ENCODE data around the gene ANKRD34A. TPM values are rescaled to one million over a fixed set of nuclear protein-coding genes. Genes with fewer than 3 reads are reported as not detected.

The ANKRD34A gene
- total RNA-seq, 1 experiment from 2014 or later: 0.22 TPM

DNA sequence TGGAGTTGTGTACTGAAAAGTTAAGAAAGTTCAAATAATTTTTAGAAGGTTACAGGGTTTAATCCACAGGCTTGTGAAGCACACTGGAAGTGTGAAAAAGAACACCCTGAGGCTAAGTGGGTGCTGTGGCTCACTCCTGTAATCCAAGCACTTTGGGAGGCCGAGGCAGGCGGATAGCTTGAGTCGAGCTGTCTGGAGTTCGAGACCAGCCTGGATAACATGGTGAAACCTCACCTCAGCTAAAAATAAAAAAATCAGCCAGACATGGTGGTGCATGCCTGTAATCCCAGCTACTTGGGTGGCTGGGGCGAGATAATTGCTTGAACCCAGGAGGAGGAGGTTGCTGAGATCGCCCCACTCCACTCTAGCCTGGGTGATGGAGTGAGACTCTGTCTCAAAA lies 22.2 kb upstream of the ANKRD34A start (continued):
- TF ChIP-seq, protein P1, sequence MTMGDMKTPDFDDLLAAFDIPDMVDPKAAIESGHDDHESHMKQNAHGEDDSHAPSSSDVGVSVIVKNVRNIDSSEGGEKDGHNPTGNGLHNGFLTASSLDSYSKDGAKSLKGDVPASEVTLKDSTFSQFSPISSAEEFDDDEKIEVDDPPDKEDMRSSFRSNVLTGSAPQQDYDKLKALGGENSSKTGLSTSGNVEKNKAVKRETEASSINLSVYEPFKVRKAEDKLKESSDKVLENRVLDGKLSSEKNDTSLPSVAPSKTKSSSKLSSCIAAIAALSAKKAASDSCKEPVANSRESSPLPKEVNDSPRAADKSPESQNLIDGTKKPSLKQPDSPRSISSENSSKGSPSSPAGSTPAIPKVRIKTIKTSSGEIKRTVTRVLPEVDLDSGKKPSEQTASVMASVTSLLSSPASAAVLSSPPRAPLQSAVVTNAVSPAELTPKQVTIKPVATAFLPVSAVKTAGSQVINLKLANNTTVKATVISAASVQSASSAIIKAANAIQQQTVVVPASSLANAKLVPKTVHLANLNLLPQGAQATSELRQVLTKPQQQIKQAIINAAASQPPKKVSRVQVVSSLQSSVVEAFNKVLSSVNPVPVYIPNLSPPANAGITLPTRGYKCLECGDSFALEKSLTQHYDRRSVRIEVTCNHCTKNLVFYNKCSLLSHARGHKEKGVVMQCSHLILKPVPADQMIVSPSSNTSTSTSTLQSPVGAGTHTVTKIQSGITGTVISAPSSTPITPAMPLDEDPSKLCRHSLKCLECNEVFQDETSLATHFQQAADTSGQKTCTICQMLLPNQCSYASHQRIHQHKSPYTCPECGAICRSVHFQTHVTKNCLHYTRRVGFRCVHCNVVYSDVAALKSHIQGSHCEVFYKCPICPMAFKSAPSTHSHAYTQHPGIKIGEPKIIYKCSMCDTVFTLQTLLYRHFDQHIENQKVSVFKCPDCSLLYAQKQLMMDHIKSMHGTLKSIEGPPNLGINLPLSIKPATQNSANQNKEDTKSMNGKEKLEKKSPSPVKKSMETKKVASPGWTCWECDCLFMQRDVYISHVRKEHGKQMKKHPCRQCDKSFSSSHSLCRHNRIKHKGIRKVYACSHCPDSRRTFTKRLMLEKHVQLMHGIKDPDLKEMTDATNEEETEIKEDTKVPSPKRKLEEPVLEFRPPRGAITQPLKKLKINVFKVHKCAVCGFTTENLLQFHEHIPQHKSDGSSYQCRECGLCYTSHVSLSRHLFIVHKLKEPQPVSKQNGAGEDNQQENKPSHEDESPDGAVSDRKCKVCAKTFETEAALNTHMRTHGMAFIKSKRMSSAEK (CRISPR knock-in tag; IDR thresholded peaks at IDR 0.05; ENCODE audit: borderline replicate concordance): no peak
- no peak for TF ChIP-seq ZNF416 (CRISPR knock-in tag; IDR thresholded peaks at IDR 0.05)
- TF ChIP-seq, protein P2, sequence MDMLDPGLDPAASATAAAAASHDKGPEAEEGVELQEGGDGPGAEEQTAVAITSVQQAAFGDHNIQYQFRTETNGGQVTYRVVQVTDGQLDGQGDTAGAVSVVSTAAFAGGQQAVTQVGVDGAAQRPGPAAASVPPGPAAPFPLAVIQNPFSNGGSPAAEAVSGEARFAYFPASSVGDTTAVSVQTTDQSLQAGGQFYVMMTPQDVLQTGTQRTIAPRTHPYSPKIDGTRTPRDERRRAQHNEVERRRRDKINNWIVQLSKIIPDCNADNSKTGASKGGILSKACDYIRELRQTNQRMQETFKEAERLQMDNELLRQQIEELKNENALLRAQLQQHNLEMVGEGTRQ (CRISPR knock-in tag; IDR thresholded peaks at IDR 0.05): no peak
- no peak for TF ChIP-seq ELF4 (CRISPR knock-in tag; IDR thresholded peaks at IDR 0.05; ENCODE audit: low read depth)
- no peak for TF ChIP-seq FOXK1 (CRISPR knock-in tag; IDR thresholded peaks at IDR 0.05)
- no peak for TF ChIP-seq CREM (CRISPR knock-in tag; IDR thresholded peaks at IDR 0.05)
- TF ChIP-seq CREB1 (CRISPR knock-in tag; IDR thresholded peaks at IDR 0.05): no peak
- TF ChIP-seq, protein P3, sequence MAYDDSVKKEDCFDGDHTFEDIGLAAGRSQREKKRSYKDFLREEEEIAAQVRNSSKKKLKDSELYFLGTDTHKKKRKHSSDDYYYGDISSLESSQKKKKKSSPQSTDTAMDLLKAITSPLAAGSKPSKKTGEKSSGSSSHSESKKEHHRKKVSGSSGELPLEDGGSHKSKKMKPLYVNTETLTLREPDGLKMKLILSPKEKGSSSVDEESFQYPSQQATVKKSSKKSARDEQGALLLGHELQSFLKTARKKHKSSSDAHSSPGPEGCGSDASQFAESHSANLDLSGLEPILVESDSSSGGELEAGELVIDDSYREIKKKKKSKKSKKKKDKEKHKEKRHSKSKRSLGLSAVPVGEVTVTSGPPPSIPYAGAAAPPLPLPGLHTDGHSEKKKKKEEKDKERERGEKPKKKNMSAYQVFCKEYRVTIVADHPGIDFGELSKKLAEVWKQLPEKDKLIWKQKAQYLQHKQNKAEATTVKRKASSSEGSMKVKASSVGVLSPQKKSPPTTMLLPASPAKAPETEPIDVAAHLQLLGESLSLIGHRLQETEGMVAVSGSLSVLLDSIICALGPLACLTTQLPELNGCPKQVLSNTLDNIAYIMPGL (CRISPR knock-in tag; IDR thresholded peaks at IDR 0.05): no peak
- TF ChIP-seq, protein P4, sequence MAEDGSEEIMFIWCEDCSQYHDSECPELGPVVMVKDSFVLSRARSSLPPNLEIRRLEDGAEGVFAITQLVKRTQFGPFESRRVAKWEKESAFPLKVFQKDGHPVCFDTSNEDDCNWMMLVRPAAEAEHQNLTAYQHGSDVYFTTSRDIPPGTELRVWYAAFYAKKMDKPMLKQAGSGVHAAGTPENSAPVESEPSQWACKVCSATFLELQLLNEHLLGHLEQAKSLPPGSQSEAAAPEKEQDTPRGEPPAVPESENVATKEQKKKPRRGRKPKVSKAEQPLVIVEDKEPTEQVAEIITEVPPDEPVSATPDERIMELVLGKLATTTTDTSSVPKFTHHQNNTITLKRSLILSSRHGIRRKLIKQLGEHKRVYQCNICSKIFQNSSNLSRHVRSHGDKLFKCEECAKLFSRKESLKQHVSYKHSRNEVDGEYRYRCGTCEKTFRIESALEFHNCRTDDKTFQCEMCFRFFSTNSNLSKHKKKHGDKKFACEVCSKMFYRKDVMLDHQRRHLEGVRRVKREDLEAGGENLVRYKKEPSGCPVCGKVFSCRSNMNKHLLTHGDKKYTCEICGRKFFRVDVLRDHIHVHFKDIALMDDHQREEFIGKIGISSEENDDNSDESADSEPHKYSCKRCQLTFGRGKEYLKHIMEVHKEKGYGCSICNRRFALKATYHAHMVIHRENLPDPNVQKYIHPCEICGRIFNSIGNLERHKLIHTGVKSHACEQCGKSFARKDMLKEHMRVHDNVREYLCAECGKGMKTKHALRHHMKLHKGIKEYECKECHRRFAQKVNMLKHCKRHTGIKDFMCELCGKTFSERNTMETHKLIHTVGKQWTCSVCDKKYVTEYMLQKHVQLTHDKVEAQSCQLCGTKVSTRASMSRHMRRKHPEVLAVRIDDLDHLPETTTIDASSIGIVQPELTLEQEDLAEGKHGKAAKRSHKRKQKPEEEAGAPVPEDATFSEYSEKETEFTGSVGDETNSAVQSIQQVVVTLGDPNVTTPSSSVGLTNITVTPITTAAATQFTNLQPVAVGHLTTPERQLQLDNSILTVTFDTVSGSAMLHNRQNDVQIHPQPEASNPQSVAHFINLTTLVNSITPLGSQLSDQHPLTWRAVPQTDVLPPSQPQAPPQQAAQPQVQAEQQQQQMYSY (CRISPR knock-in tag; IDR thresholded peaks at IDR 0.05): no peak

DNA sequence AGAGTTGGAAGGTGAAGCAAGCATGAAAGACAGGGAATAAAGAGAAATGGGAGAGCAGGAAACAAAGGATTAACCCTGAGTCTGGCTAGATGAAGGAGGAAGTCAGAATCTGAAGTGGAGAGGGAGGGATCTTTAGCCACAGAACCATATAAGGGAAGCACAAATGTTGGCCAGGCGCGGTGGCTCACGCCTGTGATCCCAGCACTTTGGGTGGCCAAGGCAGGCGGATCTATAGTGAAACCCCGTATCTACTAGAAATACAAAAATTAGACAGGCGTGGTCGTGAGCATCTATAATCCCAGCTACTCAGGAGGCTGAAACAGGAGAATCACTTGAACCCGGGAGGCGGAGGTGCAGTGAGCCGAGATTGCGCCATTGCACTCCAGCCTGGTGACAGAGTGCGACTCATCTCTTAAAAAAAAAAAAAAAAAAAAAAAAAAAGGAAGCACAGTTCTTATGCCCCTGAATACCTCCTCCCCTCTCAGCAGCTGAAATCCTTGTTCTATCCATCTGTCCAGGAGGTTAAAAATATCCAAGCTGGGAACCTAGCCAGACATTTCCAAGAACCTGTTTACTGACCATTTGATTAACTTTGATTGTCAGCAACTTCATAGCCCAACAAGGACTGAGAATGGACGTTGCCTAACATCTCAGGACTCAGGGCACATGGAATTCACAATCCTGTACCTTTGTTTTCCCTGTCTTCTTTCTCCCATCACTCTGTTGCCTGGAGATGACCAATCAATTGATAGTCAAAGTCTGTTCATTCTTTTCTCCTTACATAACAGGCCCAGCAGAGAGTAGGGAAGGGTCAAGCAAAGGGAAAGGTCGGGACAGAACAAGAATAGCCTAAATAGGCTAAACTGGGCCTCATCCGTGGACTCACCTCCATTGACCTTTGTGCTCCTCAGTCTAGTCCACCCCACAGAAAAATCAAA lies 21.4 kb upstream of the ANKRD34A start:
- DNase-seq (ENCODE audit: low spot score) (no peak), ATAC-seq (peak; percentile 65)
- peak overlapping the region; percentile 68; the same call in 1 of the 2 replicates for H3K27ac Mint-ChIP-seq
- ChIA-PET CTCF (interaction anchor here (1.9 kb wide), 1 partner anchor 22 kb away, joined by 8 read pairs; no protein-coding TSS in a partner anchor), POLR2A (no interaction called here)
- no peak overlapping the region for H3K4me3 Mint-ChIP-seq
- peaks cover 38% of the 10 kb centered on the region for H3K4me1 Mint-ChIP-seq
- TF ChIP-seq CREB1 (CRISPR knock-in tag; IDR thresholded peaks at IDR 0.05) (no peak), JAZF1 (CRISPR knock-in tag; IDR thresholded peaks at IDR 0.05) (no peak), TCF7 (CRISPR knock-in tag; IDR thresholded peaks at IDR 0.05; ENCODE audit: low read depth) (no peak), NR3C1 (CRISPR knock-in tag; conservative IDR thresholded peaks at IDR 0.05; ENCODE audit: low read depth) (no peak), PRRX2 (CRISPR knock-in tag; IDR thresholded peaks at IDR 0.05) (no peak), ZNF263 (CRISPR knock-in tag; IDR thresholded peaks at IDR 0.05; ENCODE audit: low read depth) (no peak), OVOL2 (CRISPR knock-in tag; IDR thresholded peaks at IDR 0.05; ENCODE audit: borderline replicate concordance) (no peak), CBFB (CRISPR knock-in tag; IDR thresholded peaks at IDR 0.05; ENCODE audit: low read depth) (no peak)
- TF ChIP-seq, protein P5, sequence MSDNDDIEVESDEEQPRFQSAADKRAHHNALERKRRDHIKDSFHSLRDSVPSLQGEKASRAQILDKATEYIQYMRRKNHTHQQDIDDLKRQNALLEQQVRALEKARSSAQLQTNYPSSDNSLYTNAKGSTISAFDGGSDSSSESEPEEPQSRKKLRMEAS (CRISPR knock-in tag; IDR thresholded peaks at IDR 0.05): no peak
- TF ChIP-seq, protein P6, sequence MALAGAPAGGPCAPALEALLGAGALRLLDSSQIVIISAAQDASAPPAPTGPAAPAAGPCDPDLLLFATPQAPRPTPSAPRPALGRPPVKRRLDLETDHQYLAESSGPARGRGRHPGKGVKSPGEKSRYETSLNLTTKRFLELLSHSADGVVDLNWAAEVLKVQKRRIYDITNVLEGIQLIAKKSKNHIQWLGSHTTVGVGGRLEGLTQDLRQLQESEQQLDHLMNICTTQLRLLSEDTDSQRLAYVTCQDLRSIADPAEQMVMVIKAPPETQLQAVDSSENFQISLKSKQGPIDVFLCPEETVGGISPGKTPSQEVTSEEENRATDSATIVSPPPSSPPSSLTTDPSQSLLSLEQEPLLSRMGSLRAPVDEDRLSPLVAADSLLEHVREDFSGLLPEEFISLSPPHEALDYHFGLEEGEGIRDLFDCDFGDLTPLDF (CRISPR knock-in tag; IDR thresholded peaks at IDR 0.05): no peak
- TF ChIP-seq, protein P2 (CRISPR knock-in tag; IDR thresholded peaks at IDR 0.05): no peak
- TF ChIP-seq, protein P7, sequence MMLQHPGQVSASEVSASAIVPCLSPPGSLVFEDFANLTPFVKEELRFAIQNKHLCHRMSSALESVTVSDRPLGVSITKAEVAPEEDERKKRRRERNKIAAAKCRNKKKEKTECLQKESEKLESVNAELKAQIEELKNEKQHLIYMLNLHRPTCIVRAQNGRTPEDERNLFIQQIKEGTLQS (CRISPR knock-in tag; conservative IDR thresholded peaks at IDR 0.05): no peak
- H3K36me3 Mint-ChIP-seq: no peaks in the 10 kb centered on the region
- no peaks in the 10 kb centered on the region for H3K9me3 Mint-ChIP-seq
- H3K27me3 Mint-ChIP-seq (ENCODE audit: low read depth): no peaks in the 10 kb centered on the region; the same call in none of the 2 replicates
